Measurements from ENCODE around the gene RGL2. TPM values are rescaled to one million over a fixed set of nuclear protein-coding genes. Genes with fewer than 3 reads are reported as not detected.

RGL2 gene
- total and polyA plus RNA-seq, 4 donors = 72.2 to 93.7 (median 75.0) TPM

GRCh38 chr6:33273924-33274902 lies 24.5 kb downstream of the RGL2 start:
- H3K9me3 ChIP-seq (ENCODE audit: control insufficient read depth in 4 of 4, insufficient read depth in 3 of 4, low read length in 3 of 4) = no peaks in the 10 kb centered on the region
- H3K27me3 ChIP-seq (ENCODE audit: control insufficient read depth in 3 of 3, insufficient read depth in 3 of 3, low read length in 2 of 3) = no peaks in the 10 kb centered on the region
- 62 to 71% methylated on average over 14 of the region's 14 CpGs for WGBS, 2 donors
- ATAC-seq (ENCODE audit: insufficient read depth, low FRiP score) = no peak
- peak overlapping the region in 1 of 2 donors; percentile 41 for H3K27ac ChIP-seq (ENCODE audit: low read depth in 1 of 2, low read length in 1 of 2)
- no peak for TF ChIP-seq CTCF (IDR thresholded peaks at IDR 0.05; ENCODE audit: control extremely low read depth, extremely low read depth)
- H3K9ac ChIP-seq (ENCODE audit: insufficient read depth in 1 of 2, low read length in 2 of 2) = peak overlapping the region in 1 of 2 donors; percentile 29
- no peak overlapping the region for H3K4me3 ChIP-seq
- H3K36me3 ChIP-seq (ENCODE audit: control insufficient read depth in 4 of 4, insufficient read depth in 4 of 4, low read length in 4 of 4) = peaks cover 8 to 36% (median 27%) of the 10 kb centered on the region in 4 donors
- DNase-seq = no peak
- peaks cover 14 to 50% (median 26%) of the 10 kb centered on the region in 5 donors for H3K4me1 ChIP-seq (ENCODE audit: control insufficient read depth in 5 of 5, insufficient read depth in 5 of 5, low read length in 5 of 5)

GRCh38 chr6:33273129-33273923 lies 25.4 kb downstream of the RGL2 start:
- H3K9me3 ChIP-seq (ENCODE audit: control insufficient read depth in 4 of 4, insufficient read depth in 3 of 4, low read length in 3 of 4) = no peaks in the 10 kb centered on the region
- H3K9ac ChIP-seq (ENCODE audit: insufficient read depth in 1 of 2, low read length in 2 of 2) = peak overlapping the region; percentile 93 to 94
- peaks cover 14 to 50% (median 26%) of the 10 kb centered on the region in 5 donors for H3K4me1 ChIP-seq (ENCODE audit: control insufficient read depth in 5 of 5, insufficient read depth in 5 of 5, low read length in 5 of 5)
- no peaks in the 10 kb centered on the region for H3K27me3 ChIP-seq (ENCODE audit: control insufficient read depth in 3 of 3, insufficient read depth in 3 of 3, low read length in 2 of 3)
- no peak overlapping the region for H3K27ac ChIP-seq (ENCODE audit: low read depth in 1 of 2, low read length in 1 of 2)
- 57 to 67% methylated on average over 11 of the region's 11 CpGs for WGBS, 2 donors
- peak overlapping the region; percentile 18 for H3K4me3 ChIP-seq
- ATAC-seq (ENCODE audit: insufficient read depth, low FRiP score) = no peak
- no peak for DNase-seq
- no peak for TF ChIP-seq CTCF (IDR thresholded peaks at IDR 0.05; ENCODE audit: control extremely low read depth, extremely low read depth)
- peaks cover 6 to 44% (median 26%) of the 10 kb centered on the region in 4 donors for H3K36me3 ChIP-seq (ENCODE audit: control insufficient read depth in 4 of 4, insufficient read depth in 4 of 4, low read length in 4 of 4)

- DNase-seq = no peak
- no peak for TF ChIP-seq CTCF (IDR thresholded peaks at IDR 0.05; ENCODE audit: control extremely low read depth, extremely low read depth)
- Histone ChIP-seq H3K9ac (ENCODE audit: insufficient read depth in 1 of 2, low read length in 2 of 2) (peak overlapping the region; percentile 93 to 94), H3K9me3 (ENCODE audit: control insufficient read depth in 4 of 4, insufficient read depth in 3 of 4, low read length in 3 of 4) (no peaks in the 10 kb centered on the region), H3K27me3 (ENCODE audit: control insufficient read depth in 3 of 3, insufficient read depth in 3 of 3, low read length in 2 of 3) (no peaks in the 10 kb centered on the region), H3K4me1 (ENCODE audit: control insufficient read depth in 5 of 5, insufficient read depth in 5 of 5, low read length in 5 of 5) (peaks cover 10 to 47% (median 26%) of the 10 kb centered on the region in 5 donors), H3K36me3 (ENCODE audit: control insufficient read depth in 4 of 4, insufficient read depth in 4 of 4, low read length in 4 of 4) (peaks cover 6 to 51% (median 33%) of the 10 kb centered on the region in 4 donors), H3K4me3 (peak overlapping the region; percentile 86), H3K27ac (ENCODE audit: low read depth in 1 of 2, low read length in 1 of 2) (peak overlapping the region; percentile 38 to 87)
- WGBS, 2 donors = 10 to 12% methylated on average over 22 of the region's 22 CpGs
- ATAC-seq (ENCODE audit: insufficient read depth, low FRiP score) = peak; percentile 4
Measured at GRCh38 chr6:33272275-33273128, 26.2 kb downstream of the RGL2 start.
